ENCODE measurements around the gene NEB. TPM values are rescaled to one million over a fixed set of nuclear protein-coding genes. Genes with fewer than 3 reads are reported as not detected.

NEB gene
- total and polyA plus RNA-seq, 4 donors: 1.6 to 3.1 (median 2.5) TPM

DNA sequence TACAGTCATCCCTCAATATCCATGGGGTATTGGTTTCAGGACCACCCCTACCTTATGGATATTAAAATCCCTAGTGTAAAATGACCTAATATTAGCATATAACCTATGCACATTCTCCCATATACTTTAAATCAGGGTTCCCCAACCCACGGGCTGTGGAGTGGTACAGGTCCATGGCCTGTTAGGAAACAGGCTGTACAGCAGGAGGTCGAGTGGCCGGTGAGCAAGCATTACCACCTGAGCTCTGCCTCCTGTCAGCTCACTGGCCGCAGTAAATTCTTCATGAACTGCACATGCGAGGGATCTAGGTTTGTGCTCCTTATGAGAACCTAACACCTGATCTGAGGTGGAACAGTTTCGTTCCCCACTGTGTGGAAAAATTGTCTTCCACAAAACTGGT is 250.7 kb downstream of the NEB start:
- intact Hi-C loops (cut with DNase I): no loop called here
- H3K4me1 ChIP-seq (ENCODE audit: control insufficient read depth in 1 of 2, insufficient read depth in 2 of 2, low read length in 2 of 2): no peaks in the 10 kb centered on the region
- H3K36me3 ChIP-seq (ENCODE audit: control insufficient read depth in 1 of 2, insufficient read depth in 2 of 2, low read length in 1 of 2): peaks cover 0 to 7% of the 10 kb centered on the region in 2 donors
- 94 to 98% methylated on average over 6 of the region's 6 CpGs for WGBS, 2 donors
- DNase-seq (no peak), ATAC-seq (ENCODE audit: low FRiP score) (no peak)
- no peaks in the 10 kb centered on the region for H3K27me3 ChIP-seq (ENCODE audit: control insufficient read depth in 1 of 2, insufficient read depth in 2 of 2, low read length in 1 of 2)
- no peak overlapping the region for H3K27ac ChIP-seq (ENCODE audit: low read depth in 1 of 2, low read length in 2 of 2)
- H3K9me3 ChIP-seq (ENCODE audit: control insufficient read depth, low read length): no peaks in the 10 kb centered on the region
- H3K4me3 ChIP-seq (ENCODE audit: low read length in 2 of 2): no peak overlapping the region

DNA sequence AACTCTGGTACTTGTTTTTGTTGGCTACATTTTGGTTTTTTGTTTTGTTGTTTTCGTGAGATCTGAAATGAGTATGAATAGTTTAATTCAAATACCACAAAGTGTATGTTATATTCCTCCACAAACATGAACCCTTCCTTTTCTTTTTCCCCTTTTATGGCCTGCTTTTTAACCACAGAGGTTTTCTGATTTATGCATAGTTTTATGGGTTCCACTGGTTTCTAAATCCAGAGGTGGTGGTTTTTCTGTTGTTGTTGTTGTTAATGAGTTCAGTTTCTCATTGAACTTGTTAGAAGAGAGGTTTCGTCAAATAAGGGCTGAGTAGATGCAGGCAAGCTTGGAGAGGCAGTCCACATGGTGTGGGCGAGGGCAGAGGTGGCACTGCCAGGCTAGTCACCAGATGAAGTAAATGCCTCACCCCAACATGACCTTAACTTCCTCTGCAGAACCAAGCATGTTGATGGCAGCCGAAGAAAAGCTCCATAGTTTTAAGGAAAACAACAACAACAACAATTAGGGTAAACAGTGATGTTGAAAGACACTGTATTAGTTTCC is 252.0 kb downstream of the NEB start:
- intact Hi-C loops (cut with DNase I): no loop called here
- WGBS, 2 donors: 89 to 95% methylated on average over 4 of the region's 4 CpGs
- no peaks in the 10 kb centered on the region for H3K27me3 ChIP-seq (ENCODE audit: control insufficient read depth in 1 of 2, insufficient read depth in 2 of 2, low read length in 1 of 2)

DNA sequence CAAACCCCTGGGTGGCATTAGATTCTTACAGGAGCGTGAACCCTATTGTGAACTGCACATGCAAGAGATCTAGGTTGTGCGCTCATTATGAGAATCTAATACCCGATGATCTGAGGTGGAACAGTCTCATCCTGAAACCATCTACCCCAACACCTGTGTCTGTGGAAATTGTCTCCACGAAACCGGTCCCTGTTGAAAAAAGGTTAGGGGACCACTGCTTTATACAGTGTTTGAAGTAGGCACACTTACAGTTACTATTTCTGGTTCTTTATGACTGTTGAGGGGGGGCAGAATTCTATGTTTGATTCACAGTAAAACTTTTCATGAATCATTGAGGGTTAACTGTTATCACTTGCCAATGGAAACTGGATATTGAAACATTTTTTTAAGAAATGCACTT is 252.5 kb downstream of the NEB start:
- Histone ChIP-seq H3K27ac (ENCODE audit: low read depth in 1 of 2, low read length in 2 of 2) (no peak overlapping the region), H3K4me3 (ENCODE audit: low read length in 2 of 2) (no peak overlapping the region), H3K9me3 (ENCODE audit: control insufficient read depth, low read length) (no peaks in the 10 kb centered on the region), H3K27me3 (ENCODE audit: control insufficient read depth in 1 of 2, insufficient read depth in 2 of 2, low read length in 1 of 2) (no peaks in the 10 kb centered on the region), H3K4me1 (ENCODE audit: control insufficient read depth in 1 of 2, insufficient read depth in 2 of 2, low read length in 2 of 2) (no peaks in the 10 kb centered on the region), H3K36me3 (ENCODE audit: control insufficient read depth in 1 of 2, insufficient read depth in 2 of 2, low read length in 1 of 2) (peaks cover 0 to 7% of the 10 kb centered on the region in 2 donors)
- intact Hi-C loops (cut with DNase I): no loop called here
- ATAC-seq (ENCODE audit: low FRiP score): no peak
- DNase-seq: no peak
- WGBS, 2 donors: 95 to 97% methylated on average over 5 of the region's 5 CpGs

More for the DNA sequence above, 252.0 kb downstream of the NEB start:
- no peak for ATAC-seq (ENCODE audit: low FRiP score)
- Histone ChIP-seq H3K27ac (ENCODE audit: low read depth in 1 of 2, low read length in 2 of 2) (no peak overlapping the region), H3K36me3 (ENCODE audit: control insufficient read depth in 1 of 2, insufficient read depth in 2 of 2, low read length in 1 of 2) (peaks cover 0 to 7% of the 10 kb centered on the region in 2 donors), H3K4me3 (ENCODE audit: low read length in 2 of 2) (no peak overlapping the region), H3K4me1 (ENCODE audit: control insufficient read depth in 1 of 2, insufficient read depth in 2 of 2, low read length in 2 of 2) (no peaks in the 10 kb centered on the region), H3K9me3 (ENCODE audit: control insufficient read depth, low read length) (no peaks in the 10 kb centered on the region)
- DNase-seq: no peak

DNA sequence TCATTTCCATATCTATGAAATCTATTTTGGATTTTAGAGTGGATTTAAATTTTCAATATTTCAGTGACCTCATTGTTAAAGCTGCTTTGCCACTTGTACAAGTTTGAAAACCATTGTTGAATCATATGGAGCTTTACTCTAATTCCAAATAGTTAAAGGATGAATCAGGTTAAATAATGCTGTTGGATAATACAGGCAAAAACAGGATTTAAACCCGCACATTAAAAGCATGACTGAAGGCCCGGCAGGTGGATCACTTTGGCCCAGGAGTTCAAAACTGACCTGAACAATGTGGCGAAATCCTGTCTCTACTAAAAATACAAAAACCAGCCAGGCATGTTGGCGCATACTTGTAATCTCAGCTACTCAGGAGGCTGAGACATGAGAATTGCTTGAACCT is 256.3 kb downstream of the NEB start:
- 98 to 100% methylated on average over 4 of the region's 4 CpGs for WGBS, 2 donors
- H3K27ac ChIP-seq (ENCODE audit: low read depth in 1 of 2, low read length in 2 of 2): no peak overlapping the region
- no peaks in the 10 kb centered on the region for H3K9me3 ChIP-seq (ENCODE audit: control insufficient read depth, low read length)
- no peaks in the 10 kb centered on the region for H3K27me3 ChIP-seq (ENCODE audit: control insufficient read depth in 1 of 2, insufficient read depth in 2 of 2, low read length in 1 of 2)
- no peaks in the 10 kb centered on the region for H3K4me1 ChIP-seq (ENCODE audit: control insufficient read depth in 1 of 2, insufficient read depth in 2 of 2, low read length in 2 of 2)
- peaks cover 0 to 2% of the 10 kb centered on the region in 2 donors for H3K36me3 ChIP-seq (ENCODE audit: control insufficient read depth in 1 of 2, insufficient read depth in 2 of 2, low read length in 1 of 2)
- intact Hi-C loops (cut with DNase I): no loop called here
- H3K4me3 ChIP-seq (ENCODE audit: low read length in 2 of 2): no peak overlapping the region
- ATAC-seq (ENCODE audit: low FRiP score) (no peak), DNase-seq (no peak)

DNA sequence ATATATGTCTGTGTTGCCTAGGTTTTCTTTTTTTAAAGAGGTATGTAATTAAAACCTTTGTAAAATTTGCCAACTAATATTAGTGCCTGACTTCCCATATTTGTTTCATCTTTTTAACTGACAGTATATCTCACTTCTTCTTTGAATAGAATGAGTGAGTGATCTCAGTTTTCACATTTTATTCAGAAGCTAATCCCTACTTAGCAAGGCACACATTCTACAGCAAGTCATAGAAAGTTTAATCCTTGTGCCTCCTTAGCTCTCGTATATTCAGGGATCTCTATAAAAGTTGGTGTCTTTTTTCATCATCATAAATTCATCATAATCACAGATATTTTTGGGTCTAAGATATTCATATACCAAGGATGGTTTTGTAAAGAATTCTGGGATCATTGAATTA is 258.0 kb downstream of the NEB start:
- WGBS, 2 donors: 84 to 87% methylated on average over 1 of the region's 1 CpG
- Histone ChIP-seq H3K27me3 (ENCODE audit: control insufficient read depth in 1 of 2, insufficient read depth in 2 of 2, low read length in 1 of 2) (no peaks in the 10 kb centered on the region), H3K4me1 (ENCODE audit: control insufficient read depth in 1 of 2, insufficient read depth in 2 of 2, low read length in 2 of 2) (no peaks in the 10 kb centered on the region), H3K4me3 (ENCODE audit: low read length in 2 of 2) (no peak overlapping the region), H3K36me3 (ENCODE audit: control insufficient read depth in 1 of 2, insufficient read depth in 2 of 2, low read length in 1 of 2) (peaks cover 0 to 2% of the 10 kb centered on the region in 2 donors), H3K27ac (ENCODE audit: low read depth in 1 of 2, low read length in 2 of 2) (no peak overlapping the region), H3K9me3 (ENCODE audit: control insufficient read depth, low read length) (no peaks in the 10 kb centered on the region)
- intact Hi-C loops (cut with DNase I): no loop called here
- no peak for ATAC-seq (ENCODE audit: low FRiP score)
- DNase-seq: no peak

DNA sequence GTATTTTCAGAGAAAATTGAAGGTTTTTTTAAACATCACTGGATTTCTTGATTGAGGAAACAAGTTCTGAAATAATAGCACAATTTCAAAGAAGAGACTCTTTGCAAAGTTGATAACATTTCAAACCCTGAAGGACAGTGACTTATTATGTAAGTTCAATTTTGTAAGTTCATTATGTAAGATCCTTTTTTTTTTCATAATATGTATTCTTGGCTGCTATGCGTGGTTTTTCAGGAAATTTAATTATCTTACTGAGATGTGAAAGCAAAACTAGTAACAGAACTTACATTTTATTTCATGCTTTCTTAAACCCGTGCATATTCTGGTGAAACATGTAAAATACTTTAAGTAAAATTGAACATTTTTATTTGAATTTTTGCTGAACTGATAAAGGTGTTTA is 259.2 kb downstream of the NEB start:
- Histone ChIP-seq H3K9me3 (ENCODE audit: control insufficient read depth, low read length) (no peaks in the 10 kb centered on the region), H3K4me1 (ENCODE audit: control insufficient read depth in 1 of 2, insufficient read depth in 2 of 2, low read length in 2 of 2) (no peaks in the 10 kb centered on the region), H3K36me3 (ENCODE audit: control insufficient read depth in 1 of 2, insufficient read depth in 2 of 2, low read length in 1 of 2) (peaks cover 2% of the 10 kb centered on the region in 2 donors), H3K4me3 (ENCODE audit: low read length in 2 of 2) (no peak overlapping the region), H3K27me3 (ENCODE audit: control insufficient read depth in 1 of 2, insufficient read depth in 2 of 2, low read length in 1 of 2) (no peaks in the 10 kb centered on the region), H3K27ac (ENCODE audit: low read depth in 1 of 2, low read length in 2 of 2) (no peak overlapping the region)
- intact Hi-C loops (cut with DNase I): no loop called here
- DNase-seq (no peak), ATAC-seq (ENCODE audit: low FRiP score) (no peak)
- 73 to 74% methylated on average over 2 of the region's 2 CpGs for WGBS, 2 donors

DNA sequence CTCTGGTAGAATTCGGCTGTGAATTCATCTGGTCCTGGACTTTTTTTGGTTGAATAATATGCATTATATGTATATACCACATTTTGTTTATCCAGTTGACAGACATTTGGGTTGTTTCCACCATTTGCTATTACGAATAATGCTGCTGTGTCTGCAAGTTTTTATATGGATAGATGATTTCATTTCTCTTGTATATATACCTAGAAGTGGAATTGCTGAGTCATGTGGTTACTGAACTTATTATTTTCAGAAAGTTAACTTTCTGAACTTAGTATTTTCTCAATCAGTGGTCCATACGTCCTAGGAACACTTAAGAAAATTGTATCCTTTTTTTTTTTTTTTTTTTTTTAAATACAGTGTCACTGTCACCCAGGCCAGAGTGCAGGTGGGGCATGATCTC is 261.3 kb downstream of the NEB start:
- Histone ChIP-seq H3K27ac (ENCODE audit: low read depth in 1 of 2, low read length in 2 of 2) (no peak overlapping the region), H3K27me3 (ENCODE audit: control insufficient read depth in 1 of 2, insufficient read depth in 2 of 2, low read length in 1 of 2) (no peaks in the 10 kb centered on the region), H3K4me1 (ENCODE audit: control insufficient read depth in 1 of 2, insufficient read depth in 2 of 2, low read length in 2 of 2) (no peaks in the 10 kb centered on the region), H3K9me3 (ENCODE audit: control insufficient read depth, low read length) (no peaks in the 10 kb centered on the region), H3K4me3 (ENCODE audit: low read length in 2 of 2) (no peak overlapping the region), H3K36me3 (ENCODE audit: control insufficient read depth in 1 of 2, insufficient read depth in 2 of 2, low read length in 1 of 2) (peaks cover 2% of the 10 kb centered on the region in 2 donors)
- 72 to 77% methylated on average over 3 of the region's 3 CpGs for WGBS, 2 donors
- intact Hi-C loops (cut with DNase I): no loop called here
- no peak for DNase-seq
- no peak for ATAC-seq (ENCODE audit: low FRiP score)

DNA sequence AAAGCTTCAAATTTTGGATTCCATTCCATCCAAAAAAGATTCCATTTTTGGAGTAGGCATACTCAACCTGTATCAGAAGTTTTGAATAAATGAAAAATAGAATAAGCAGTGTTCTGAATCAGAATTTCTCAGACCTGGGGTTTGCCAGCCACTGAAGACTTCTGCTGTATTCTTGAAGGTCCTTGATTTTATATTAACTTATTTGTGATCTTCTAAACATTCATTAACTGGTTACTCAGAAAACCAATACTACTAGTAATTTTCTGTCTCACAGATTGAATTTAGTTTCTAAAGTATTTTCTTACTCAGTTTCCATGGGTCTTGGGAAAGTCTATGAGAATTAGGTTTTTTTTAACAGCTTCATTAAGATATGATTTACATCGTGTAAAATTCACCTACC is 263.7 kb downstream of the NEB start:
- Histone ChIP-seq H3K9me3 (ENCODE audit: control insufficient read depth, low read length) (no peaks in the 10 kb centered on the region), H3K27ac (ENCODE audit: low read depth in 1 of 2, low read length in 2 of 2) (no peak overlapping the region), H3K4me3 (ENCODE audit: low read length in 2 of 2) (no peak overlapping the region), H3K4me1 (ENCODE audit: control insufficient read depth in 1 of 2, insufficient read depth in 2 of 2, low read length in 2 of 2) (no peaks in the 10 kb centered on the region), H3K27me3 (ENCODE audit: control insufficient read depth in 1 of 2, insufficient read depth in 2 of 2, low read length in 1 of 2) (no peaks in the 10 kb centered on the region), H3K36me3 (ENCODE audit: control insufficient read depth in 1 of 2, insufficient read depth in 2 of 2, low read length in 1 of 2) (peaks cover 2% of the 10 kb centered on the region in 2 donors)
- intact Hi-C loops (cut with DNase I): no loop called here
- DNase-seq: no peak
- WGBS, 2 donors: 96 to 98% methylated on average over 1 of the region's 1 CpG
- ATAC-seq (ENCODE audit: low FRiP score): no peak

DNA sequence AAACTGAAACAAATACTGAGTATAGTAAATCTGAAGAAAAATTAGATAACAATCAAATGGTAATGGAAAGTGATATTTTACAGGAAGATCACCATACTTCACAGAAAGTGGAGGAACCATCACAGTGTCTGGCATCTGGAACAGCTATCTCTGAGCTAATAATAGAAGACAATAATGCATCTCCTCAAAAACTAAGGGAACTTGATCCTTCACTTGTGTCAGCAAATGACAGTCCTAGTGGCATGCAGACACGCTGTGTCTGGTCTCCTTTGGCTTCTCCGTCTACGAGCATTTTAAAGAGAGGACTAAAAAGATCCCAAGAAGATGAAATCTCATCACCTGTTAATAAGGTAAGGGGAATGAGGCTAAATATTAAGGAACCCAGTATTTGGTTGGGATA is 268.5 kb downstream of the NEB start:
- H3K27ac ChIP-seq (ENCODE audit: low read depth in 1 of 2, low read length in 2 of 2): no peak overlapping the region
- peaks cover 2 to 4% of the 10 kb centered on the region in 2 donors for H3K36me3 ChIP-seq (ENCODE audit: control insufficient read depth in 1 of 2, insufficient read depth in 2 of 2, low read length in 1 of 2)
- no peaks in the 10 kb centered on the region for H3K9me3 ChIP-seq (ENCODE audit: control insufficient read depth, low read length)
- no peak overlapping the region for H3K4me3 ChIP-seq (ENCODE audit: low read length in 2 of 2)
- DNase-seq (no peak), ATAC-seq (ENCODE audit: low FRiP score) (no peak)
- 94 to 99% methylated on average over 3 of the region's 3 CpGs for WGBS, 2 donors
- no peaks in the 10 kb centered on the region for H3K27me3 ChIP-seq (ENCODE audit: control insufficient read depth in 1 of 2, insufficient read depth in 2 of 2, low read length in 1 of 2)
- intact Hi-C loops (cut with DNase I): loop anchor here in 1 of 2 donors (10.0 kb wide), 1 partner anchor 51 kb away; no protein-coding TSS in a partner anchor
- no peaks in the 10 kb centered on the region for H3K4me1 ChIP-seq (ENCODE audit: control insufficient read depth in 1 of 2, insufficient read depth in 2 of 2, low read length in 2 of 2)

All from aorta (tissue), 5 donors.